Transverse colon (tissue), 4 donors: ENCODE measurements around the gene EIF3F.

Source experiments
- EP300 ChIP-seq: sonication (generic); formaldehyde crosslinking; IDR thresholded peaks from one replicate; pipeline ENCODE4 v1.6.1; 2017; ENCODE audit warnings: antibody characterized with exemption, low read depth
- POLR2A ChIP-seq: fragments of 450-650 bp; IDR thresholded peaks from one replicate; pipeline ENCODE4 v1.6.1; 2016; ENCODE audit warnings: antibody characterized with exemption, mild to moderate bottlenecking, moderate library complexity
- POLR2AphosphoS5 ChIP-seq, 3 donors: sonication (generic); formaldehyde crosslinking; IDR thresholded peaks; one replicate each; pipeline ENCODE4 v1.6.1; 2016; ENCODE audit warnings: antibody characterized with exemption in 3 of 3
- TF ChIP-seq, protein P1 (sequence below), 5 experiments: fragments of 200-600 bp in 3 of 5; fragments of 450-650 bp in 2 of 5; sonication (generic) in 3 of 5; IDR thresholded peaks; 1 replicate in 2 of 5; 2 replicates in 3 of 5; pipeline ENCODE4 v1.5.1; 2016 to 2017; ENCODE audit warnings: antibody characterized with exemption in 5 of 5, inconsistent platforms in 3 of 5, mild to moderate bottlenecking in 2 of 5, moderate library complexity in 1 of 5

DNA sequence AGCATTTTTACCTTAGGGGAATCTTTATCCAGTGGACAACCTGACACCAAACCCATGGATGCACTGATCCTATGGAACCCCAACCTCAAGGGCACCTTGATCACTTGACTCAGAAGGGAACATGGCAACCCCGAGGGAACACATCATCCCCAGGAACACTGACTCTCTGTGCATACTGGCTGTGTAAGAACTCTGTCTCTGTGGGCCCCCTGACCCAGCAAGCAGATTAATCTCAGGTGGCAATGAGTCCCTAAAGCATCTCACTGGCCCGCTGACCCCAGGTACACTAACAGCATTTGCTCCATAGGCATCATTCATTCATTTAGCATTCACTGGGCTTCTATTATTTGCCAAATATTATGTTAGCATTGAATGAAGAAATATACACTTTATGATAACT lies 16.9 kb downstream of the EIF3F start:
- TF ChIP-seq, protein P1, sequence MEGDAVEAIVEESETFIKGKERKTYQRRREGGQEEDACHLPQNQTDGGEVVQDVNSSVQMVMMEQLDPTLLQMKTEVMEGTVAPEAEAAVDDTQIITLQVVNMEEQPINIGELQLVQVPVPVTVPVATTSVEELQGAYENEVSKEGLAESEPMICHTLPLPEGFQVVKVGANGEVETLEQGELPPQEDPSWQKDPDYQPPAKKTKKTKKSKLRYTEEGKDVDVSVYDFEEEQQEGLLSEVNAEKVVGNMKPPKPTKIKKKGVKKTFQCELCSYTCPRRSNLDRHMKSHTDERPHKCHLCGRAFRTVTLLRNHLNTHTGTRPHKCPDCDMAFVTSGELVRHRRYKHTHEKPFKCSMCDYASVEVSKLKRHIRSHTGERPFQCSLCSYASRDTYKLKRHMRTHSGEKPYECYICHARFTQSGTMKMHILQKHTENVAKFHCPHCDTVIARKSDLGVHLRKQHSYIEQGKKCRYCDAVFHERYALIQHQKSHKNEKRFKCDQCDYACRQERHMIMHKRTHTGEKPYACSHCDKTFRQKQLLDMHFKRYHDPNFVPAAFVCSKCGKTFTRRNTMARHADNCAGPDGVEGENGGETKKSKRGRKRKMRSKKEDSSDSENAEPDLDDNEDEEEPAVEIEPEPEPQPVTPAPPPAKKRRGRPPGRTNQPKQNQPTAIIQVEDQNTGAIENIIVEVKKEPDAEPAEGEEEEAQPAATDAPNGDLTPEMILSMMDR (IDR thresholded peaks at IDR 0.05): no peak
- TF ChIP-seq POLR2AphosphoS5 (IDR thresholded peaks at IDR 0.05) (no peak), POLR2A (no peak), EP300 (no peak)
